DND-41 (cell line): Measurements from ENCODE around the gene CHRNA9.

Experiments used
- ATAC-seq: fragments of 200-7000 bp; cut with Tn5 transposase; 3 replicates; pipeline ENCODE4 v1.9.1; 2021; ENCODE audit warnings: low read depth; ENCODE audit not compliant: insufficient read depth
- DNase-seq: peaks from one replicate; pipeline ENCODE4 v3.0.0-alpha.2; 2020
- H2AFZ ChIP-seq: 2 replicates; pipeline ENCODE4 v1.6.0; 2012; ENCODE audit warnings: low read depth, low read length
- H3K27ac ChIP-seq: 2 replicates; pipeline ENCODE4 v1.5.1; 2012; ENCODE audit warnings: low read length, inconsistent platforms
- H3K27me3 ChIP-seq: fragments of 200-600 bp; sonication (generic); 2 replicates; pipeline ENCODE4 v1.6.0; 2012; ENCODE audit warnings: low read length, mild to moderate bottlenecking, inconsistent platforms; ENCODE audit not compliant: insufficient read depth, poor library complexity
- H3K36me3 ChIP-seq: 2 replicates; pipeline ENCODE4 v1.5.1; 2012; ENCODE audit warnings: low read length, inconsistent platforms; ENCODE audit not compliant: insufficient read depth
- H3K4me1 ChIP-seq: 2 replicates; pipeline ENCODE4 v1.5.1; 2012; ENCODE audit warnings: mild to moderate bottlenecking, low read length; ENCODE audit not compliant: insufficient read depth
- H3K4me2 ChIP-seq: 2 replicates; pipeline ENCODE4 v1.6.0; 2012; ENCODE audit warnings: mild to moderate bottlenecking, moderate library complexity, low read length, inconsistent platforms; ENCODE audit not compliant: insufficient read depth
- H3K4me3 ChIP-seq, 2 experiments: fragments of 200-600 bp in 1 of 2; shearing (Covaris generic) in 1 of 2; 2 replicates each; pipeline ENCODE4 v1.5.1; 2012 to 2016; ENCODE audit warnings: inconsistent platforms in 2 of 2, low read length in 2 of 2, mild to moderate bottlenecking in 2 of 2, low read depth in 1 of 2, moderate library complexity in 1 of 2
- H3K79me2 ChIP-seq: 2 replicates; pipeline ENCODE4 v1.6.0; 2012; ENCODE audit warnings: low read length, inconsistent platforms; ENCODE audit not compliant: insufficient read depth
- H3K9ac ChIP-seq: 2 replicates; pipeline ENCODE4 v1.6.0; 2012; ENCODE audit warnings: low read depth, mild to moderate bottlenecking, inconsistent platforms, low read length, moderate library complexity
- H3K9me3 ChIP-seq: 2 replicates; pipeline ENCODE4 v1.5.1; 2012; ENCODE audit warnings: low read length, moderate library complexity, mild to moderate bottlenecking, inconsistent platforms; ENCODE audit not compliant: insufficient read depth, severe bottlenecking
- H4K20me1 ChIP-seq: 2 replicates; pipeline ENCODE4 v1.6.0; 2012; ENCODE audit warnings: low read length; ENCODE audit not compliant: insufficient read depth
- EZH2 ChIP-seq: IDR thresholded peaks from 3 replicates; pipeline ENCODE4 v1.6.1; 2012; ENCODE audit warnings: borderline replicate concordance, low read depth, mild to moderate bottlenecking, moderate library complexity, low read length, inconsistent platforms; ENCODE audit not compliant: severe bottlenecking
- TF ChIP-seq, protein P1 (sequence below): IDR thresholded peaks from 2 replicates; pipeline ENCODE4 v1.5.1; 2012; ENCODE audit warnings: borderline replicate concordance, low read length, moderate library complexity, mild to moderate bottlenecking; ENCODE audit not compliant: poor library complexity, severe bottlenecking; ENCODE audit errors: extremely low read depth

CHRNA9 gene

DNA sequence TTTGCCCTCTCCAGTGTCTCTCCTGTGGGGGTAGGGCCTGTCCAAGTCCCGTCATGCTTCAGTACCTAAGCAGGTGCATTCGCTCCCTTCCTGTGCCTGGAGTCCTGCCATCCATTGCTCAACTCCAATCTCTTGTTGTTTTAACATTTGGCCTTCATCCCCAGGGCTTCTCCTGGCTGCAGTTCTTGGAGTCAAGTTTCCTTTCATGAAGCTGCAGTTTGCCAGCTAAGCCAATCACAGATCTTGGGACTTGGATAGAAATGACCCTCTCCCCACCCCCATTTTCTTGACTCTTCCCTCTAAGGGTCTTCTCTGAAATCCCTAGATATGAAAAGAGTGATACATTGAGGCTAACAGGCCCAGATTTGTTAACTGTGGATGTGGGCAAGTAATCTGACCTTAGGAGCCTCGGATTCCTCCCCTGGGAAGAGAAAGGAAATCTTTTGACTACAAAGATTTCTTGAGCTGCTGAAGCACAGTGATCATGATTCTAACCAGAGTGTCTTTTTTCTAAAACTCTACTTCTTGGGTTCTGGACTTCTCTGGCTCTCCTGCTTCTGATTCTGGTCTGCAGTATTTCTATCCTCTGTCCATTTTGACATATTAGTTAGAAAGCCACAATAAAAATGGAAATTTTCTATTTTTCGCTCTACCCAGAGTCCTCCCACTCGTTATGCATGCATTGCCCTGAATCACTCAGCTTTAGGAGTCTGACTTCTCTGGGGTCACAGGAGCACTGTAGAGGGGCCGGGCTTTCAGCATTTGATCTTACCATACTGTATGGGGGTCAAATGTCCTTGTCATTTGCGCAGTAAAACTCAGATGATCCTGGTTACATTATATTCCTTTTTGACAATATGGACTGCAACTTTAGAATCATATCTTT is 61.0 kb downstream of the CHRNA9 start:
- Histone ChIP-seq H3K4me1 (no peaks in the 10 kb centered on the region), H3K4me3 (no peak overlapping the region), H3K79me2 (no peaks in the 10 kb centered on the region), H2AFZ (no peak overlapping the region), H3K27me3 (no peaks in the 10 kb centered on the region), H3K27ac (no peak overlapping the region), H3K4me2 (no peak overlapping the region), H3K36me3 (no peaks in the 10 kb centered on the region), H3K9me3 (no peaks in the 10 kb centered on the region), H3K9ac (no peak overlapping the region), H4K20me1 (no peaks in the 10 kb centered on the region)
- TF ChIP-seq EZH2, result no peak
- TF ChIP-seq, protein P1, sequence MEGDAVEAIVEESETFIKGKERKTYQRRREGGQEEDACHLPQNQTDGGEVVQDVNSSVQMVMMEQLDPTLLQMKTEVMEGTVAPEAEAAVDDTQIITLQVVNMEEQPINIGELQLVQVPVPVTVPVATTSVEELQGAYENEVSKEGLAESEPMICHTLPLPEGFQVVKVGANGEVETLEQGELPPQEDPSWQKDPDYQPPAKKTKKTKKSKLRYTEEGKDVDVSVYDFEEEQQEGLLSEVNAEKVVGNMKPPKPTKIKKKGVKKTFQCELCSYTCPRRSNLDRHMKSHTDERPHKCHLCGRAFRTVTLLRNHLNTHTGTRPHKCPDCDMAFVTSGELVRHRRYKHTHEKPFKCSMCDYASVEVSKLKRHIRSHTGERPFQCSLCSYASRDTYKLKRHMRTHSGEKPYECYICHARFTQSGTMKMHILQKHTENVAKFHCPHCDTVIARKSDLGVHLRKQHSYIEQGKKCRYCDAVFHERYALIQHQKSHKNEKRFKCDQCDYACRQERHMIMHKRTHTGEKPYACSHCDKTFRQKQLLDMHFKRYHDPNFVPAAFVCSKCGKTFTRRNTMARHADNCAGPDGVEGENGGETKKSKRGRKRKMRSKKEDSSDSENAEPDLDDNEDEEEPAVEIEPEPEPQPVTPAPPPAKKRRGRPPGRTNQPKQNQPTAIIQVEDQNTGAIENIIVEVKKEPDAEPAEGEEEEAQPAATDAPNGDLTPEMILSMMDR, result no peak
- DNase-seq (no peak), ATAC-seq (no peak)

DNA sequence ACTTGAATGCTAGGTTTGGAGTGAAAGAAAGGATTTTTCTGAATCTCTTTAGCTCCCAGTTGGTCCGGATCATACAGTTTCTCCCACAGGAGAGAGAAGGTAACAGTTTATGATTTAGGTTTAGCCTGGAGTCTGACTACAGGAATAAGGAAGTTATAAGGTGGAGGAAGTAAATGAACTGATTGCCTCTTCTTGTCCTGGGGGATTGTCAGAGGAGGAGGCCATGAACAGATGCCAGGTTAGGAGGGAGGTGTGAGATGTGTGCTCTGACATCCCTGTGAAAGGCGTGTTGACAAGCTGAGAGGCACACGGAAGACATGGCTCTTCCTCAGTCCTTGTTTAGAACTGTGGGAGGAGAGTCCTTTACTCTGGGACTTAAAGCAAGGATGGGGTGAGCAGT is 64.4 kb downstream of the CHRNA9 start:
- H3K4me1 ChIP-seq, result no peaks in the 10 kb centered on the region
- no peak overlapping the region for H3K4me3 ChIP-seq
- no peaks in the 10 kb centered on the region for H3K9me3 ChIP-seq
- H2AFZ ChIP-seq, result no peak overlapping the region
- H3K36me3 ChIP-seq, result no peaks in the 10 kb centered on the region
- H4K20me1 ChIP-seq, result no peaks in the 10 kb centered on the region
- H3K9ac ChIP-seq, result no peak overlapping the region
- no peaks in the 10 kb centered on the region for H3K79me2 ChIP-seq
- no peaks in the 10 kb centered on the region for H3K27me3 ChIP-seq
- no peak for TF ChIP-seq EZH2
- TF ChIP-seq, protein P1, result no peak
- no peak for DNase-seq
- ATAC-seq, result no peak
- no peak overlapping the region for H3K4me2 ChIP-seq
- H3K27ac ChIP-seq, result no peak overlapping the region

DNA sequence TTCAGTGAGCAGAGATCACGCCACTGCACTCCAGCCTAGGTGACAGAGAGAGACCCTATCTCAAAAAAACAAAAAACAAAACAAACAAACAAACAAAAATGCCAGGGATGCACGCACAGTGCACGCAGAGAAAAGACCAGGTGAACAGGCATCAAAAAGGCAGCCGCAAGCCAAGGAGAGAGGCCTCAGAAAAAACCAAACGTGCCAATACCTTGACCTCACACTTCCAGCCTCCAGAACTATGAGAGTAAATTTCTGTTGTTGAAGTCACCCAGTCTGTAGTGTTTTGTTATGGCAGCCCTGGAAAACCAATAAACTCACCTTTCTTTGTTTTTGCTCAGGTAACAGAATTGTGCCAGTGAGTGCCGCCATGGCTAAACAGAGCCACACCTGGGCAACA is 66.0 kb downstream of the CHRNA9 start:
- H3K36me3 ChIP-seq, result no peaks in the 10 kb centered on the region
- ATAC-seq (no peak), DNase-seq (no peak)
- H2AFZ ChIP-seq, result no peak overlapping the region
- TF ChIP-seq EZH2, result no peak
- TF ChIP-seq, protein P1, result no peak
- H3K27me3 ChIP-seq, result no peaks in the 10 kb centered on the region
- no peaks in the 10 kb centered on the region for H4K20me1 ChIP-seq
- no peaks in the 10 kb centered on the region for H3K79me2 ChIP-seq
- H3K4me1 ChIP-seq, result no peaks in the 10 kb centered on the region
- H3K4me2 ChIP-seq, result no peak overlapping the region
- no peak overlapping the region for H3K27ac ChIP-seq
- no peaks in the 10 kb centered on the region for H3K9me3 ChIP-seq
- H3K9ac ChIP-seq, result no peak overlapping the region
- no peak overlapping the region for H3K4me3 ChIP-seq
